Right atrium auricular region (tissue), 2 donors: Measurements from ENCODE around the gene CST9L. TPM values are rescaled to one million over a fixed set of nuclear protein-coding genes. Genes with fewer than 3 reads are reported as not detected.

Experiments
- DNase-seq: peaks from one replicate; pipeline ENCODE4 v3.0.0-alpha.2; 2019; ENCODE audit warnings: low spot score
- H3K27ac ChIP-seq, 2 donors: fragments of 200-600 bp; sonication (generic); 1 replicate in 1 of 2; 2 replicates in 1 of 2; pipeline ENCODE4 v1.5.1; 2016 to 2019
- H3K27me3 ChIP-seq, 2 donors: fragments of 200-600 bp; sonication (generic); one replicate each; pipeline versions ENCODE4 v1.5.1 to v1.6.0; 2017 to 2019
- H3K36me3 ChIP-seq: fragments of 200-600 bp; sonication (generic); one replicate; pipeline ENCODE4 v1.5.1; 2016
- H3K4me1 ChIP-seq, 2 donors: fragments of 200-600 bp; sonication (generic); one replicate each; pipeline versions ENCODE4 v1.5.1 to v1.6.0; 2017 to 2019
- H3K4me3 ChIP-seq, 2 donors: fragments of 200-600 bp; sonication (generic); 1 replicate in 1 of 2; 2 replicates in 1 of 2; pipeline ENCODE4 v1.5.1; 2017 to 2019; ENCODE audit warnings: mild to moderate bottlenecking in 1 of 2, moderate library complexity in 1 of 2
- H3K9me3 ChIP-seq, 2 donors: fragments of 200-600 bp; sonication (generic); one replicate each; pipeline ENCODE4 v1.5.1; 2019
- total RNA-seq, 2 donors: library from RNA; depleted of rRNA; stranded (reverse); fragments of >200 nt; gene quantifications; one replicate each; pipeline ENCODE4 v1.1.0, GENCODE V29; 2016
- TF ChIP-seq, protein P1 (sequence below), 2 donors: fragments of 200-600 bp; sonication (generic); IDR thresholded peaks; one replicate each; pipeline ENCODE4 v1.5.1; 2019; ENCODE audit warnings: antibody characterized with exemption in 2 of 2

CST9L gene
- total RNA-seq, 2 donors from 2014 or later, result not detected

DNA sequence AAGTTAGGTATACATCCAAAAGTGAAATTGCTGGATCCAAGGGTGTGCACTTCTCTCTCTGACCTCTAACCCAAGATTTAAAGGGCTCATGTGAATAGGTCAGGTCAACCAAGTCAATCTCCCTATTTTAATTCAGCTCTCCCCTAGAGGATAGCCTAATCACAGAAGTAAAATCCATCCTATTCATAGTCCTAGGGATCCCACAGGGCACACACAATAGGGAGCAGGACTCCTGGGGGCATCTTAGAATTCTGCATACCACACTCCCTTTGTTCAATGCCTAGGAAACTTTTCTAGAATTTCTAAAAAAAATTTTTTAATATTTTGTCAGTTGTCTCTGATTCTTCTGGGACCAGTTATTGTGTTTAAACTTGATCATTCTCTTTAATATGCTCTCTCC is 35.1 kb downstream of the CST9L start:
- TF ChIP-seq, protein P1, sequence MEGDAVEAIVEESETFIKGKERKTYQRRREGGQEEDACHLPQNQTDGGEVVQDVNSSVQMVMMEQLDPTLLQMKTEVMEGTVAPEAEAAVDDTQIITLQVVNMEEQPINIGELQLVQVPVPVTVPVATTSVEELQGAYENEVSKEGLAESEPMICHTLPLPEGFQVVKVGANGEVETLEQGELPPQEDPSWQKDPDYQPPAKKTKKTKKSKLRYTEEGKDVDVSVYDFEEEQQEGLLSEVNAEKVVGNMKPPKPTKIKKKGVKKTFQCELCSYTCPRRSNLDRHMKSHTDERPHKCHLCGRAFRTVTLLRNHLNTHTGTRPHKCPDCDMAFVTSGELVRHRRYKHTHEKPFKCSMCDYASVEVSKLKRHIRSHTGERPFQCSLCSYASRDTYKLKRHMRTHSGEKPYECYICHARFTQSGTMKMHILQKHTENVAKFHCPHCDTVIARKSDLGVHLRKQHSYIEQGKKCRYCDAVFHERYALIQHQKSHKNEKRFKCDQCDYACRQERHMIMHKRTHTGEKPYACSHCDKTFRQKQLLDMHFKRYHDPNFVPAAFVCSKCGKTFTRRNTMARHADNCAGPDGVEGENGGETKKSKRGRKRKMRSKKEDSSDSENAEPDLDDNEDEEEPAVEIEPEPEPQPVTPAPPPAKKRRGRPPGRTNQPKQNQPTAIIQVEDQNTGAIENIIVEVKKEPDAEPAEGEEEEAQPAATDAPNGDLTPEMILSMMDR (IDR thresholded peaks at IDR 0.05), result no peak
- no peak overlapping the region for H3K27ac ChIP-seq
- no peaks in the 10 kb centered on the region for H3K9me3 ChIP-seq
- no peaks in the 10 kb centered on the region for H3K4me1 ChIP-seq
- no peaks in the 10 kb centered on the region for H3K36me3 ChIP-seq
- H3K4me3 ChIP-seq, result no peak overlapping the region
- DNase-seq, result no peak
- no peaks in the 10 kb centered on the region for H3K27me3 ChIP-seq

- Histone ChIP-seq H3K9me3 (no peaks in the 10 kb centered on the region), H3K27me3 (no peaks in the 10 kb centered on the region), H3K27ac (no peak overlapping the region), H3K4me3 (no peak overlapping the region), H3K36me3 (no peaks in the 10 kb centered on the region), H3K4me1 (no peaks in the 10 kb centered on the region)
- TF ChIP-seq, protein P1 (IDR thresholded peaks at IDR 0.05), result no peak
- DNase-seq, result no peak
Observed at GRCh38 chr20:23532533-23532932, 35.8 kb downstream of the CST9L start.

DNA sequence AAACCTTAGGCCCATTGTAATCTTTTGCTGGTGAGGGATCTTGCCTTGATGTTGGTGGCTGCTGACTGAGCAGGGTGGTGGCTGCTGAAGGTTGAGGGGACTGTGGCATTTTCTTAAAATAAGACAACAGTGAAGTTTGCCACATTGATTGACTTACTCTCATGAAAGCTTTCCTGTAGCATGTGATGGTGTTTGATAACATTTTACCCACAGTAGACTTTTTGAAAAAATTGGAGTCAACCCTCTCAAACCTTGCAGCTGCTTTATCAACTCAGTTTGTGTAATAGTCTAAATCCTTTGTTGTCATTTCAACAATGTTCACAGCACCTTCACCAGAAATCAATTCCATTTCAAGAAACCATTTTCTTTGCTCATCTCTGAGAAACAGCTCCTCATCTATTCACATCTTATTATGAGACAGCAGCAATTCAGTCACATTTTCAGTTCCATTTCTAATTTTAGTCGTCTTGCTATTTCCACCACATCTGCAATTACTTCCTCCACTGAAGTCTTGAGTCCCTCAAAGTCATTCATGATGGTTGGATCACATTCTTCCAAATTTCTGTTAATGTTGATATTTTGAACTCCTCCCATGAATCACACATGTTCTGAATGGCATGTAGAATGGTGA is 37.2 kb downstream of the CST9L start:
- H3K9me3 ChIP-seq, result no peaks in the 10 kb centered on the region
- no peak for DNase-seq
- TF ChIP-seq, protein P1 (IDR thresholded peaks at IDR 0.05), result no peak
- H3K4me1 ChIP-seq, result no peaks in the 10 kb centered on the region
- H3K27me3 ChIP-seq, result no peaks in the 10 kb centered on the region
- H3K27ac ChIP-seq, result no peak overlapping the region
- no peak overlapping the region for H3K4me3 ChIP-seq
- no peaks in the 10 kb centered on the region for H3K36me3 ChIP-seq

DNA sequence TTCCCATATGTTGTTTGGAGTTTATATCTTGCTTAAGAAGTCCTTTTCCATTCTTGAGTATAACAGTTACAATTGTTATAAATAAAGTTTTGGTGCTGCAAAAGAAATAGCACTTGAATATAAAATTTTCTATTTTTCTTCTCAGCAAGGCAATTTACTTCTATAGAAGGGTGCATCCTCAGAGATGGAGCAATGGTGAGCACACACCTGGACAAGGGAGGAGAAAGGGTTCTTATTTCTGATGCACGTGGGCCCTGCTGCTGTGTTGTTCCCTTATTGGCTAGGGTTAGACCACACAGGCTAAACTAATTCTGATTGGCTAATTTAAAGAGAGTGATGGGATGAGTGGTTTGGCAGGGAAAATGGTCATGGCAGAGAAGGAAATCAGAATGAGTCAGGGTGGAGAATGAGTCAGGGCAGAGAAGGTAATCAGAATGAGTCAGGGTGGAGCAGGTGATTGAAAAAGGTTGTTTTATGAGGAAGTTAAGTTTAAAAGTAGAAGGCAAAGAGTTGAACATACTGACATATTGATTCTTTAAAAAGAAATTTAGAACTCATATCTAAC is 39.3 kb downstream of the CST9L start:
- Histone ChIP-seq H3K27ac (no peak overlapping the region), H3K4me3 (no peak overlapping the region), H3K36me3 (no peaks in the 10 kb centered on the region), H3K4me1 (no peaks in the 10 kb centered on the region), H3K9me3 (no peaks in the 10 kb centered on the region), H3K27me3 (no peaks in the 10 kb centered on the region)
- no peak for DNase-seq
- TF ChIP-seq, protein P1 (IDR thresholded peaks at IDR 0.05), result no peak

DNA sequence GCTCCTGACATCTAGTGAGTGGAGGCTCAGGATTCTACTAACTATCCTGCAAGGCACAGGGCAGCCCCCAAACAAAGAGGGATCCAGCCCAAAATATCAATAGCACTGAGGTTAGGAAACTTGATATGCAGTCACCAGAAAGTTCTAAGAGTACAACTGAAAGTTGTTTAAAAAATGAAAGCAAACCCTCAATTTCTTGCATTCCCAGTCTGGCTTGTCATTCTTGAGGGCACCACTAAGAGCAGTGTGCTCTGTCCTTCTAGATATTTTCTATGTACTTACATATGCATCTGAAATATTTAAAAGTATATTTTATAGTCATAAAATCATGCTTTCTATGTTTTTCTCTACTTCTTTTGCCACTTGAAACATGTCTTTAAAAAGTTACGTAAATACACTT is 41.4 kb downstream of the CST9L start:
- Histone ChIP-seq H3K4me3 (no peak overlapping the region), H3K27ac (no peak overlapping the region), H3K27me3 (no peaks in the 10 kb centered on the region), H3K9me3 (no peaks in the 10 kb centered on the region), H3K36me3 (no peaks in the 10 kb centered on the region), H3K4me1 (no peaks in the 10 kb centered on the region)
- TF ChIP-seq, protein P1 (IDR thresholded peaks at IDR 0.05), result no peak
- DNase-seq, result no peak

GRCh38 chr20:23524146-23524545 is 44.1 kb downstream of the CST9L start:
- TF ChIP-seq, protein P1 (IDR thresholded peaks at IDR 0.05), result no peak
- Histone ChIP-seq H3K36me3 (no peaks in the 10 kb centered on the region), H3K4me1 (no peaks in the 10 kb centered on the region)

More at GRCh38 chr20:23524146-23524545, 44.1 kb downstream of the CST9L start:
- DNase-seq, result no peak
- Histone ChIP-seq H3K9me3 (no peaks in the 10 kb centered on the region), H3K27ac (no peak overlapping the region), H3K4me3 (no peak overlapping the region), H3K27me3 (no peaks in the 10 kb centered on the region)
